Neutrophil (primary cell): ENCODE results near the gene PUM1.

Experiments used
- H3K27ac ChIP-seq: fragments of 200-600 bp; sonication (generic); 2 replicates; pipeline ENCODE4 v1.5.1; 2016; ENCODE audit warnings: mild to moderate bottlenecking, moderate library complexity
- H3K27me3 ChIP-seq: fragments of 200-600 bp; sonication (generic); 2 replicates; pipeline ENCODE4 v1.6.0; 2016; ENCODE audit warnings: mild to moderate bottlenecking
- H3K36me3 ChIP-seq: fragments of 200-600 bp; sonication (generic); 2 replicates; pipeline ENCODE4 v1.5.1; 2017
- H3K4me1 ChIP-seq, 2 experiments: fragments of 200-600 bp in 1 of 2; sonication (generic) in 1 of 2; 1 replicate in 1 of 2; 2 replicates in 1 of 2; pipeline versions ENCODE4 v1.5.1 to v1.6.1; 2013 to 2016; ENCODE audit warnings: low read depth in 1 of 2, low read length in 1 of 2, mild to moderate bottlenecking in 1 of 2, moderate library complexity in 1 of 2; ENCODE audit not compliant: control insufficient read depth in 1 of 2, insufficient read depth in 1 of 2
- H3K4me3 ChIP-seq, 2 experiments: fragments of 200-600 bp in 1 of 2; sonication (generic) in 1 of 2; 1 replicate in 1 of 2; 2 replicates in 1 of 2; pipeline ENCODE4 v1.5.1; 2013 to 2016; ENCODE audit warnings: low read depth in 1 of 2, low read length in 1 of 2, mild to moderate bottlenecking in 1 of 2, moderate library complexity in 1 of 2
- H3K9me3 ChIP-seq: fragments of 200-600 bp; sonication (generic); 2 replicates; pipeline ENCODE4 v1.5.1; 2016
- TF ChIP-seq, protein P1 (sequence below): fragments of 200-600 bp; sonication (generic); IDR thresholded peaks from 2 replicates; pipeline ENCODE4 v1.5.1; 2016; ENCODE audit warnings: antibody characterized with exemption

The PUM1 gene

DNA sequence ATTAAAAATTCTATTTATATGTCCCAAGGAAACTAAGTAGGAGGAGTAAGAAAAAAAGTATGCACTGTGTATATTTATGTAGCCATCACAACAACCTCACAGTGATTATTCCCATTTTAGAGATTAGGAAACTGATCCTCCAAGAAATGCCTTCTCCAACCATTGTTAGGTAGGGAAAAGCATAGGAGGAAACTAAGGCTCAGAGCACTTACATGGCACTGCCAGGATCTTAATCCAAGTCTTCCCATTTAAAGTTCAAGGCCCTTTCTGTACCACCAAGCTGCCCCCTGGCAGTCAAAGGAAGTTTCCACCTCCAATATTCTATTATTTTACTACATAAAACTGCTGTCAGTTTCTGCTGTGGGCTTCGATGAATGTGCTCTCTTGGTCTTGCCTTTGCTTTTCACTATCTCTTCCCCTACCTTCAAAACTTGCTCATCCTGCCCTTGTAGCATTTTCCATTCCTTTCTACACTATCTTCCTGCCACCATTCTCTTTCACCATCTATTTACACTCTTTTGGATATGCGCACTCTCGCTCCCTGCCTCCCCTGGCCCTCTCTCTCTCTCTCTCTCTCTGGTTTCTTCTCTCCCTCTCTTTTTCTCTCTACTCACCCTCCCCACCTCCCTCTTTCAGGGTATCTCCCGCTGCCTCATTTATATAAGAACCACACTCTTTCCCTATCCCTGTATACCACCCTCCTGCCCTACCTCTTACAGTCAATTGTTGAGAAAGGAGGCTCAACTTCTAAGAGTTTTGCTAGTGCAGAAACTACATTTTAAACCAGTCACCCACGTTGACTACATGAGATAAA, 34.0 kb downstream of the PUM1 start:
- H3K9me3 ChIP-seq, result no peaks in the 10 kb centered on the region
- H3K36me3 ChIP-seq, result no peaks in the 10 kb centered on the region
- peaks cover 34 to 41% of the 10 kb centered on the region in 2 experiments for H3K4me1 ChIP-seq
- no peaks in the 10 kb centered on the region for H3K27me3 ChIP-seq
- H3K4me3 ChIP-seq, result no peak overlapping the region
- peak overlapping the region; percentile 65 for H3K27ac ChIP-seq
- TF ChIP-seq, protein P1, sequence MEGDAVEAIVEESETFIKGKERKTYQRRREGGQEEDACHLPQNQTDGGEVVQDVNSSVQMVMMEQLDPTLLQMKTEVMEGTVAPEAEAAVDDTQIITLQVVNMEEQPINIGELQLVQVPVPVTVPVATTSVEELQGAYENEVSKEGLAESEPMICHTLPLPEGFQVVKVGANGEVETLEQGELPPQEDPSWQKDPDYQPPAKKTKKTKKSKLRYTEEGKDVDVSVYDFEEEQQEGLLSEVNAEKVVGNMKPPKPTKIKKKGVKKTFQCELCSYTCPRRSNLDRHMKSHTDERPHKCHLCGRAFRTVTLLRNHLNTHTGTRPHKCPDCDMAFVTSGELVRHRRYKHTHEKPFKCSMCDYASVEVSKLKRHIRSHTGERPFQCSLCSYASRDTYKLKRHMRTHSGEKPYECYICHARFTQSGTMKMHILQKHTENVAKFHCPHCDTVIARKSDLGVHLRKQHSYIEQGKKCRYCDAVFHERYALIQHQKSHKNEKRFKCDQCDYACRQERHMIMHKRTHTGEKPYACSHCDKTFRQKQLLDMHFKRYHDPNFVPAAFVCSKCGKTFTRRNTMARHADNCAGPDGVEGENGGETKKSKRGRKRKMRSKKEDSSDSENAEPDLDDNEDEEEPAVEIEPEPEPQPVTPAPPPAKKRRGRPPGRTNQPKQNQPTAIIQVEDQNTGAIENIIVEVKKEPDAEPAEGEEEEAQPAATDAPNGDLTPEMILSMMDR, result no peak

DNA sequence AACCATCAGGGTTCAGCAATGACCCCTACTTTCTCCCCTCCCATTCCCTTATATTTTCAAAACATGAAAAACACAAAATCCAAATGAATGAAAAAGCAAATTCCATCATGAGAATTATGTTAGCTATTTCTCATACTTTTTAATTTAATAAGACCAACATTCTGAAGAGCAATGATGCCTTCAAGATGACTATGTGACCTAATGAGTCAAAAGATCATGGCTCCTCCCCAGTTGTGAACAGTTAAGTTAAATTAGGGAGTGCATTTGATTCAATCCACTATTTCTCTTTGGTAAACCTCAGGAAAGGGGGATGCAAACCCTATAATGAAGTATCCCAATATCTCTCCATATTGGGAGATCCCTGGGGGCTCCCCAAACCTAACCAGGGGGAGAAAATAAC, 36.5 kb downstream of the PUM1 start:
- no peaks in the 10 kb centered on the region for H3K36me3 ChIP-seq
- H3K9me3 ChIP-seq, result no peaks in the 10 kb centered on the region
- TF ChIP-seq, protein P1, result no peak
- H3K27me3 ChIP-seq, result no peaks in the 10 kb centered on the region
- no peak overlapping the region for H3K4me3 ChIP-seq
- peak overlapping the region; percentile 82 for H3K27ac ChIP-seq
- H3K4me1 ChIP-seq, result peaks cover 52 to 62% of the 10 kb centered on the region in 2 experiments

DNA sequence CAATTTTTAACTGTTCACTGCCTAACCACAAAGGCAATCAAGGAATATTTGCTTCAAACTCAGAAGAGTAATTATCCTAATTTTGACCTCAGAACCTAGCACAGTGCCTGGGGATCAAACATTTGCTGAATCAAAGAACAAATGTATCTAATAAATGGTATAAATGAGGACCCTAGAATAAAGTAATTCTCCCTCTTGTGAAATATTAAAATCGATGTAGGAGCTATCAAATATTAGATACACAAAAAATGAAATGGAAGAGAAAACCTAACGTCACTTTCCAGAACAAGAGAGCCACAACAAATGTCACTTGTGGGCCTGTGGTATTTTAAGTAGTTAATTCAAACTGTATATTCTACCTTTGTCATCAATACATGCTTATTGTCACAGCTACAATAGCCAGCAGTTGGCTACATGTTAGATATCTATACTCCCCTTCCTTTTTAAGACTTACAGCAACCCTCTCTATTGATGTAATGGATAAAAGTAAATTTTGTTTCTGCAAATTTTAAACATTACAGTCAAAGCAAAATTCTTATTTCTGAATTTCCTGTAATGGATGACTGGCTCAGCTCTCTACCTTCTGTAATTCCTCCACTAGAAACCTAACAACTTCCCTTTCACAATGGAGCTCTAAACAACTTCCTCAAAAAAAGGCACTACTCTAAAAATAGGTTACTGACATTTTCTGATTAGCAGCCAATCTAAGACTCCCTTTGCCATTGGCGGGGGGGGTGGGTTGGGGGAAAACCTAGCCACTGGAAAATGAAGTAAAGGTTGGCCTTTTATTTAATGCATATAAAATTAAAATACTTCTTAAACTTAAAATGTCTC, 37.6 kb downstream of the PUM1 start:
- H3K36me3 ChIP-seq, result no peaks in the 10 kb centered on the region
- peak overlapping the region; percentile 82 for H3K27ac ChIP-seq
- peaks cover 55 to 72% of the 10 kb centered on the region in 2 experiments for H3K4me1 ChIP-seq
- TF ChIP-seq, protein P1, result no peak
- no peaks in the 10 kb centered on the region for H3K27me3 ChIP-seq
- peak overlapping the region; percentile 12 to 40 for H3K4me3 ChIP-seq
- H3K9me3 ChIP-seq, result no peaks in the 10 kb centered on the region

DNA sequence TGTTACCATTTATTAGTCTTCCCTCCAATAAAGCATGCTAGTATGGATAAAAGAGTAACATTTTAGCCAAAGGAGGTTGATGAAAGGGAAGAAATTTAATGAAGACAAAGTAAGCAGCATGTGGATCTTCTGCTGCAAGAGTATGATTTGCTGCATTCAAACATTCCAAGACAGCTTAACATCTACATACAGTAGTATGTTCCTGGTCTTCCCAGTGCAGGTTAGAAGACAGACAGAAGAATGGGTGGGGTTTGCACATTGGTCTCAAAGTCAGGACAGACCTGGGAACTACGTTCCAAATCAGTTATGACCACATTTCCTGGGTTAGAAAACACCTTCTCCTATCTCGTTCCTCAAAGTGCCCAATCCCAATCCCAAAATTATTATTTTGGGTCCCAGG, 43.3 kb downstream of the PUM1 start:
- Histone ChIP-seq H3K27ac (peak overlapping the region; percentile 30), H3K27me3 (no peaks in the 10 kb centered on the region), H3K36me3 (no peaks in the 10 kb centered on the region), H3K4me1 (peaks cover 60 to 70% of the 10 kb centered on the region in 2 experiments), H3K4me3 (no peak overlapping the region), H3K9me3 (no peaks in the 10 kb centered on the region)
- TF ChIP-seq, protein P1, result no peak

DNA sequence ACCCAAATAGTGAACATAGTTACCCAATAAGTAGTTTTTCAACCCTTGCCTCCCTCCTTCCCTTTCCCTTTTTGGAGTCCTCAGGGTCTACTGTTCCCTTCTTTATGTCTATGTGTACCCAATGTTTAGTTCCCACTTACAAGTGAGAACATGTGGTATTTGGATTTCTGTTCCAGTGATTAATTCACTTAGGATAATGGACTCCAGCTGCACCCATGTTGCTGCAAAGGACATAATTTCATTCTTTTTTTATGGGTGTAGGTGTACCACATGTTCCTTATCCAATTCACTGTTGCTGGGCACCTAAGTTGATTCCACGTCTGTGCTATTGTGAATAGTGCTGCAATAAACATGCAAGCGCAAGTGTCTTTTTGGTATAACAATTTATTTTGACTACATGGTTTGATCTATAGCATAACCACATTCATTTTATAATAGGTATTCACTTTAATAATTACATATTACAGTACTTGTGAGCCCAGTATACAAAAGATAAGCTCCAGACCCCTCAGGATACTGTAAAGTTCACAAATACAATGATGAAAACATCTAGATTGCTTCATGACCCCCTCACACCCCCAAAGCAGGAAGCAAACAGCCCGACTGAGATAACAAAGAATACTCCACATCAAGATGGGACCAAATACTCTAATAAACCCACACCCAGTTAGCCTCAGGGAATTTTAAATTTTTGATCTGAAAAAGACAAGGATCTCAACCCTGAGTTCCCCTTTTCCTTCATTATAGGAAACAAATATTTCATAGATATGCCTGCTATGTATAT, 45.3 kb downstream of the PUM1 start:
- peak overlapping the region; percentile 48 for H3K27ac ChIP-seq
- no peak overlapping the region for H3K4me3 ChIP-seq
- TF ChIP-seq, protein P1, result no peak
- no peaks in the 10 kb centered on the region for H3K27me3 ChIP-seq
- H3K36me3 ChIP-seq, result no peaks in the 10 kb centered on the region
- peaks cover 46 to 53% of the 10 kb centered on the region in 2 experiments for H3K4me1 ChIP-seq
- no peaks in the 10 kb centered on the region for H3K9me3 ChIP-seq
